Testis (tissue), 3 donors: ENCODE data around the gene SLC26A8. TPM values are rescaled to one million over a fixed set of nuclear protein-coding genes. Genes with fewer than 3 reads are reported as not detected.

Experiments used
- DNase-seq: peaks from one replicate; pipeline ENCODE4 v3.0.0-alpha.2; 2019
- H3K27ac ChIP-seq, 2 donors: fragments of 200-600 bp; sonication (generic); one replicate each; pipeline ENCODE4 v1.5.1; 2019
- H3K27me3 ChIP-seq: fragments of 200-600 bp; sonication (generic); one replicate; pipeline ENCODE4 v1.5.1; 2019
- H3K36me3 ChIP-seq: fragments of 200-600 bp; sonication (generic); one replicate; pipeline ENCODE4 v1.5.1; 2017; ENCODE audit warnings: low read depth; ENCODE audit errors: missing control alignments
- H3K4me1 ChIP-seq: fragments of 200-600 bp; sonication (generic); one replicate; pipeline ENCODE4 v1.5.1; 2019
- H3K4me3 ChIP-seq, 2 donors: fragments of 200-600 bp; sonication (generic); one replicate each; pipeline ENCODE4 v1.5.1; 2017 to 2019
- H3K9me3 ChIP-seq: fragments of 200-600 bp; sonication (generic); one replicate; pipeline ENCODE4 v1.5.1; 2017
- CTCF ChIP-seq, 3 experiments: fragments of 450-650 bp in 2 of 3; fragments of 200-600 bp in 1 of 3; sonication (generic) in 1 of 3; IDR thresholded peaks; one replicate each; pipeline ENCODE4 v1.5.1; 2016 to 2019; ENCODE audit warnings: antibody characterized with exemption in 3 of 3, mild to moderate bottlenecking in 2 of 3, moderate library complexity in 1 of 3
- POLR2A ChIP-seq: fragments of 450-650 bp; IDR thresholded peaks from one replicate; pipeline ENCODE4 v1.6.1; 2017; ENCODE audit warnings: antibody characterized with exemption, mild to moderate bottlenecking, moderate library complexity
- WGBS, 2 donors: methylation state at CpG; one replicate each; pipeline ENCODE4 v1.1.5; 2018; 5-methylcytosine and 5-hydroxymethylcytosine counted together
- intact Hi-C: fragments of 100-400 bp; cut with DNase I; formaldehyde crosslinking; loops from one replicate; pipeline ENCODE4 v1.15.1; 2023; ENCODE audit warnings: low total_unique reads
- polyA plus RNA-seq: library from polyadenylated mRNA; stranded (reverse); fragments of 350-450 nt; fragmentation: Illumina TruSeq; extraction: RNeasy Lipid Tissue Mini Kit (QIAGEN cat#74804); gene quantifications from one replicate; pipeline ENCODE4 v1.2.3, GENCODE V29; 2014; ENCODE audit warnings: low read depth, low replicate concordance; ENCODE audit not compliant: insufficient read depth
- total RNA-seq, 2 donors: library from RNA; depleted of rRNA; stranded (reverse); fragments of >200 nt; gene quantifications; one replicate each; pipeline ENCODE4 v1.2.3, GENCODE V29; 2016

Gene SLC26A8
- total and polyA plus RNA-seq, 3 donors from 2014 or later, result 52.0 to 160 (median 66.9) TPM

DNA sequence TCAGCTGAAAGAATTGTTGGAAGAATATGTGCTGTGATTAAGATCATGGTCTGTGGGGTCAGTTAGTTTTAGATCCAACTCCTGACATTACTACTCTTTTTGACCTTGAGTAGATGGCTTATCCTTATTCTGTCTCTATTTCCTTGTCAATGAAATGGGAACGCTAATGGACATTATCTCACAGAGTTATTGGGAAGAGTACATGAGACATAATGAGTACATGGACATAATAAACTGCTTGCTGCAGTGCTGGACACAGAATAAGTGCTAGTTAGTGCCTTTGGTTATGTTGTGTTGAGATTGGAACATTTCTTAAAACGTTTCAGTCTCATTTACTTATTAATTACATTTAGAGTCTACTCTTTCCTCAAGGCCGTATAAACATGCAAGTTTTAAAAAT, 45.8 kb upstream of the SLC26A8 start:
- TF ChIP-seq POLR2A, result no peak
- intact Hi-C loops, result no loop called here
- no peak for DNase-seq
- no peak overlapping the region for H3K4me3 ChIP-seq
- H3K36me3 ChIP-seq, result no peaks in the 10 kb centered on the region
- no peaks in the 10 kb centered on the region for H3K27me3 ChIP-seq
- H3K9me3 ChIP-seq, result no peaks in the 10 kb centered on the region
- H3K27ac ChIP-seq, result no peak overlapping the region
- 44 to 58% methylated on average over 3 of the region's 3 CpGs for whole genome bisulfite sequencing, 2 donors
- H3K4me1 ChIP-seq, result peaks cover 5% of the 10 kb centered on the region

DNA sequence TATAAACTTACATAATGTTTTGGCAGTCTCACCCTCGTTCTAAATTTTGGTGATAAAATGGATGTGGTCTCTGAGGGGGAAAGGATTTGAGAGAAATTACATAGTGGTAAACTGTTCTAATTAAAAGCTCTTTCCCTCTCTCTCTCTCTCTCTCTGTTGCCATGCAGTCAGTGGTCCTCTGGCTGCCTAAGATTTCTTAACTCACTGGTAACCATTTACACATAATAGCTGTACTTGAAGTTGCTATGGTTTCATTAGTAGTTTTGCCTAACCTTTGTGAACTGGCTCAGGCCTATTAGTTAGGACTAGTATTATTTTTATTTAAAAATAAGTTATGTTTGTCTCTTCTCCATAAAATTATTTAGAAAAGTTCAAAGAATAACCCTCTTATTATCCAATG, 45.1 kb upstream of the SLC26A8 start:
- no peak for TF ChIP-seq POLR2A
- TF ChIP-seq CTCF (IDR thresholded peaks at IDR 0.05), result no peak
- H3K9me3 ChIP-seq, result no peaks in the 10 kb centered on the region
- H3K27me3 ChIP-seq, result no peaks in the 10 kb centered on the region
- H3K27ac ChIP-seq, result no peak overlapping the region
- 32 to 51% methylated on average over 1 of the region's 1 CpG for WGBS, 2 donors
- H3K4me3 ChIP-seq, result no peak overlapping the region
- intact Hi-C loops, result no loop called here
- H3K36me3 ChIP-seq, result no peaks in the 10 kb centered on the region
- H3K4me1 ChIP-seq, result peaks cover 8% of the 10 kb centered on the region
- DNase-seq, result no peak

- intact Hi-C loops, result no loop called here
- Histone ChIP-seq H3K9me3 (no peaks in the 10 kb centered on the region), H3K27ac (no peak overlapping the region), H3K4me3 (no peak overlapping the region), H3K4me1 (peaks cover 8% of the 10 kb centered on the region), H3K27me3 (no peaks in the 10 kb centered on the region), H3K36me3 (no peaks in the 10 kb centered on the region)
- DNase-seq, result no peak
- TF ChIP-seq CTCF (IDR thresholded peaks at IDR 0.05), result no peak
- 69 to 75% methylated on average over 3 of the region's 3 CpGs for WGBS, 2 donors
Measured at GRCh38 chr6:36068586-36068985, 44.1 kb upstream of the SLC26A8 start.

DNA sequence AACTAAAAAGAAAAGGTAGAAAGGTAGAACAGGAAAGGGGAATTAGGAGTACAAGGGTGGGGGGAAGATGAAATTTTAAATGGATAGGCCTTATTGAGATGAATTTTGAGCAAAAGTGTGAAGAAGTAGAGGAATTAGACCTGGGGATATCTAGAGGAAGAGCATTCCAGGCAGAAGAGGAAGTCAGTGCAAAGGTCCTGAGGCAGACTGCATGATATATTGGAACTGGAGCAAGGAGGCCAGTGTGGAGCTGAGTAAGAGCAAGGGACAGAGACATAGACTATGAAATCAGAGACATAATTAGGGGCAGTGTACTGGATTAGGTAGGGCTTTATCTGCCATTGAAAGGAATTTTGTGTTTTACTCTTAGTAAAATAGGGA, 43.6 kb upstream of the SLC26A8 start:
- DNase-seq, result no peak
- no peak for TF ChIP-seq CTCF (IDR thresholded peaks at IDR 0.05)
- intact Hi-C loops, result no loop called here
- no peaks in the 10 kb centered on the region for H3K36me3 ChIP-seq
- no peak overlapping the region for H3K4me3 ChIP-seq
- no peaks in the 10 kb centered on the region for H3K9me3 ChIP-seq
- H3K27me3 ChIP-seq, result no peaks in the 10 kb centered on the region
- H3K27ac ChIP-seq, result no peak overlapping the region
- peaks cover 8% of the 10 kb centered on the region for H3K4me1 ChIP-seq

DNA sequence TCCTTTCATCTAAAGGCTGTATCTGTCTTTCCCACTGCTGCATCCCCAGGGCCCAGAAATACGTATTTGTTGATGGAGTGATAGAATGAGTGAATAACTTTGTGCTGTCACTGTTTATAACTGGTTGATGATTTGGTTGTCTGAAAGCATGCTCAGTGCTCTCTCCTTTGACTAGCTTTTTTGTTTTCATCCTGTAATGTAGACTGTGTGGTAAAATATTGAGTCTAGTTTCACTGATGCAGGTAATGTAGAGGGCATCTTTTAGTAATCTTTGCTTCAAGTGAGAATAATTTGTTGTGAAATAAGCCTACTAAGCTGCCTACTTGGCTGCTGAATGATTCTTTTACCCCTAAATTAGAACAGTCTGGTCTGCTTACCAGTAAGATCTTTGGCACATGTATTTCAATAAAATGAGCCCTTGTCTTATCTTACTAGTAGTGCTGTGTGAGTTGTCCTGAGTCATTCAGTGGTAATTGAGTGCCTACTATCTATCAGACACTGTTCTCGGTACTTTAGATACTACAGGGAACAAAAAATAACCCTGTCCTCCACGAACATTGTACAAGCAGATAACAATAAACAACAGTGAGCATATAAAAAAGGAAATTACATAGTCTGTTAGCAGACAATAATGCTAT, 43.1 kb upstream of the SLC26A8 start:
- H3K4me1 ChIP-seq, result peaks cover 8% of the 10 kb centered on the region
- no peak overlapping the region for H3K27ac ChIP-seq
- no peak for TF ChIP-seq CTCF (IDR thresholded peaks at IDR 0.05)
- no peak for TF ChIP-seq POLR2A
- intact Hi-C loops, result no loop called here
- DNase-seq, result no peak
- no peaks in the 10 kb centered on the region for H3K36me3 ChIP-seq
- WGBS, 2 donors, result 40 to 49% methylated on average over 3 of the region's 3 CpGs
- no peaks in the 10 kb centered on the region for H3K9me3 ChIP-seq
- no peaks in the 10 kb centered on the region for H3K27me3 ChIP-seq
- H3K4me3 ChIP-seq, result no peak overlapping the region
